Colon (tissue), 2 donors: Measurements from ENCODE around the gene GPR149.

Experiments used
- FAIRE-seq: peaks from 2 replicates; lab custom pipeline; 2012; peaks lifted over from hg19 to GRCh38; lab: Jason Lieb, UNC
- donor health status: control.
- donor health status: control.

GPR149 gene

GRCh38 chr3:154345422-154346122, 84.4 kb downstream of the GPR149 start:
- no peak for FAIRE-seq

- FAIRE-seq, result no peak
These were observed 91.4 kb downstream of the GPR149 start for GRCh38 chr3:154338570-154338969.

GRCh38 chr3:154338008-154338407, 92.0 kb downstream of the GPR149 start:
- no peak for FAIRE-seq

GRCh38 chr3:154334973-154335420, 95.0 kb downstream of the GPR149 start:
- FAIRE-seq, result no peak

GRCh38 chr3:154327871-154328270, 102.1 kb downstream of the GPR149 start:
- FAIRE-seq, result no peak

GRCh38 chr3:154324919-154325318, 105.1 kb downstream of the GPR149 start:
- no peak for FAIRE-seq

- no peak for FAIRE-seq
These were observed 105.9 kb downstream of the GPR149 start, which contains the start of gene DHX36 for GRCh38 chr3:154323891-154324738. DHX36 (minus strand) TSS chr3:154324487; CDS start chr3:154324416, 71 bp downstream.

GRCh38 chr3:154316974-154317767, 112.8 kb downstream of the GPR149 start:
- FAIRE-seq, result no peak

GRCh38 chr3:154314152-154314551, 115.8 kb downstream of the GPR149 start:
- FAIRE-seq, result no peak

- FAIRE-seq, result no peak
These were observed 119.2 kb downstream of the GPR149 start for GRCh38 chr3:154310840-154311239.

GRCh38 chr3:154307363-154307762, 122.6 kb downstream of the GPR149 start:
- FAIRE-seq, result no peak

GRCh38 chr3:154304936-154305335, 125.1 kb downstream of the GPR149 start:
- no peak for FAIRE-seq

- no peak for FAIRE-seq
These were observed 125.7 kb downstream of the GPR149 start for GRCh38 chr3:154304116-154304786.

GRCh38 chr3:154301561-154301960, 128.4 kb downstream of the GPR149 start:
- no peak for FAIRE-seq

- FAIRE-seq, result no peak
These were observed 136.0 kb downstream of the GPR149 start for GRCh38 chr3:154294016-154294415.

- no peak for FAIRE-seq
These were observed 139.8 kb downstream of the GPR149 start for GRCh38 chr3:154290187-154290586.
